IMR-90 (cell line): ENCODE data around the gene RGL1. TPM values are rescaled to one million over a fixed set of nuclear protein-coding genes. Genes with fewer than 3 reads are reported as not detected.
A peak's percentile ranks its signal among the peaks of the same experiment; 100 is the strongest.

Source experiments
- ATAC-seq: fragments of 200-7000 bp; cut with Tn5 transposase; 2 replicates; pipeline ENCODE4 v1.9.1; 2020; ENCODE audit warnings: low read depth, mild to moderate bottlenecking, moderate library complexity
- BruUV-seq: library from RNA; stranded (reverse); fragments of 400-500 nt; replicated peaks from 2 replicates; lab custom pipeline; 2021; lab: Mats Ljungman, UMichigan
- CTCF ChIA-PET: fragments of 300-600 bp; formaldehyde crosslinking; extraction: SDS; loops from one replicate; lab custom pipeline; 2021; ENCODE audit warnings: antibody characterized with exemption; lab: Yijun Ruan, JAX
- POLR2A ChIA-PET: fragments of 300-600 bp; sonication (Branson Sonifier 250); formaldehyde crosslinking; loops from one replicate; lab custom pipeline; 2022; ENCODE audit warnings: antibody characterized with exemption; ENCODE audit not compliant: unreplicated experiment; lab: Charles Lee
- DNase-seq: peaks from one replicate; pipeline ENCODE4 v3.0.0; 2013
- H2AFZ ChIP-seq: replicated peaks from 2 replicates; pipeline ENCODE3; 2013; ENCODE audit warnings: low read length, mild to moderate bottlenecking; ENCODE audit not compliant: poor library complexity
- H2AK5ac ChIP-seq: 2 replicates; pipeline ENCODE4 v1.6.1; 2013; ENCODE audit warnings: low read depth, low read length, inconsistent platforms
- H2AK9ac ChIP-seq: replicated peaks from 2 replicates; pipeline ENCODE3; 2013; ENCODE audit warnings: mild to moderate bottlenecking, low read depth, low read length, moderate library complexity; ENCODE audit not compliant: poor library complexity
- H2BK120ac ChIP-seq: 2 replicates; pipeline ENCODE4 v1.6.1; 2013; ENCODE audit warnings: low read depth, low read length, inconsistent platforms
- H2BK15ac ChIP-seq: 3 replicates; pipeline ENCODE4 v1.6.1; 2013; ENCODE audit warnings: low read depth, low read length, inconsistent platforms
- H2BK20ac ChIP-seq: 2 replicates; pipeline ENCODE4 v1.6.1; 2013; ENCODE audit warnings: low read depth, mild to moderate bottlenecking, inconsistent platforms, low read length, moderate library complexity
- H2BK5ac ChIP-seq: 2 replicates; pipeline ENCODE4 v1.6.1; 2013; ENCODE audit warnings: mild to moderate bottlenecking, low read depth, low read length, inconsistent platforms; ENCODE audit not compliant: poor library complexity, severe bottlenecking
- H3K14ac ChIP-seq: replicated peaks from 2 replicates; pipeline ENCODE4 v1.6.1; 2013; ENCODE audit warnings: low read depth, low read length, inconsistent platforms
- H3K18ac ChIP-seq: 2 replicates; pipeline ENCODE4 v1.6.1; 2013; ENCODE audit warnings: low read depth, low read length, control low read depth
- H3K23ac ChIP-seq: 2 replicates; pipeline ENCODE4 v1.6.1; 2013; ENCODE audit warnings: low read depth, low read length, inconsistent platforms
- H3K27ac ChIP-seq: 2 replicates; pipeline ENCODE4 v1.5.1; 2013; ENCODE audit warnings: mild to moderate bottlenecking, control low read depth, low read length; ENCODE audit not compliant: insufficient read depth
- H3K27me3 ChIP-seq: 2 replicates; pipeline ENCODE4 v1.6.1; 2013; ENCODE audit warnings: low read length; ENCODE audit not compliant: control insufficient read depth, insufficient read depth
- H3K36me3 ChIP-seq: 2 replicates; pipeline ENCODE4 v1.6.1; 2013; ENCODE audit warnings: low read length, mixed read lengths; ENCODE audit not compliant: control insufficient read depth, insufficient read depth
- H3K4ac ChIP-seq: 2 replicates; pipeline ENCODE4 v1.6.1; 2013; ENCODE audit warnings: low read depth, low read length, inconsistent platforms
- H3K4me1 ChIP-seq: 2 replicates; pipeline ENCODE4 v1.6.1; 2013; ENCODE audit warnings: low read length, mixed read lengths; ENCODE audit not compliant: control insufficient read depth, insufficient read depth
- H3K4me2 ChIP-seq: 2 replicates; pipeline ENCODE4 v1.6.1; 2013; ENCODE audit warnings: low read depth, mild to moderate bottlenecking, control low read depth, low read length, moderate library complexity
- H3K4me3 ChIP-seq: 2 replicates; pipeline ENCODE4 v1.5.1; 2013; ENCODE audit warnings: low read depth, mild to moderate bottlenecking, control low read depth, low read length, moderate library complexity; ENCODE audit not compliant: insufficient read depth
- H3K56ac ChIP-seq: 2 replicates; pipeline ENCODE4 v1.6.1; 2013; ENCODE audit warnings: low read length, inconsistent platforms; ENCODE audit not compliant: insufficient read depth; ENCODE audit errors: extremely low read depth
- H3K79me1 ChIP-seq, 2 experiments: 2 replicates each; pipeline ENCODE4 v1.6.1; 2013; ENCODE audit warnings: low read length in 2 of 2, inconsistent platforms in 1 of 2, low read depth in 1 of 2
- H3K9ac ChIP-seq: 2 replicates; pipeline ENCODE4 v1.6.1; 2013; ENCODE audit warnings: low read depth, low read length, control low read depth
- H3K9me1 ChIP-seq: 2 replicates; pipeline ENCODE4 v1.6.1; 2013; ENCODE audit warnings: low read length, inconsistent platforms; ENCODE audit not compliant: insufficient read depth
- H3K9me3 ChIP-seq: 2 replicates; pipeline ENCODE4 v1.6.1; 2013; ENCODE audit warnings: low read length; ENCODE audit not compliant: control insufficient read depth, insufficient read depth
- H4K20me1 ChIP-seq: 2 replicates; pipeline ENCODE4 v1.6.1; 2013; ENCODE audit warnings: low read length, inconsistent platforms; ENCODE audit not compliant: insufficient read depth
- H4K5ac ChIP-seq: 2 replicates; pipeline ENCODE4 v1.6.1; 2013; ENCODE audit warnings: mild to moderate bottlenecking, low read depth, low read length, control low read depth
- H4K8ac ChIP-seq, 2 experiments: 2 replicates each; pipeline ENCODE4 v1.6.1; 2013; ENCODE audit warnings: low read depth in 2 of 2, low read length in 2 of 2, control low read depth in 1 of 2, inconsistent platforms in 1 of 2
- H4K91ac ChIP-seq: 2 replicates; pipeline ENCODE4 v1.6.1; 2013; ENCODE audit warnings: low read depth, low read length, inconsistent platforms; ENCODE audit not compliant: insufficient read depth
- BHLHE40 ChIP-seq: fragments of 150-350 bp; IDR thresholded peaks from 2 replicates; pipeline ENCODE4 v1.6.1; 2016; ENCODE audit warnings: mild to moderate bottlenecking, low read depth, low read length
- CEBPB ChIP-seq: IDR thresholded peaks from 2 replicates; pipeline ENCODE4 v1.6.1; 2012; ENCODE audit warnings: low read depth, low read length, improper control_type of control experiment
- CTCF ChIP-seq: conservative IDR thresholded peaks from 2 replicates; pipeline ENCODE4 v1.5.1; 2012; ENCODE audit warnings: mild to moderate bottlenecking, low read depth, low read length, improper control_type of control experiment
- FOS ChIP-seq: fragments of 150-350 bp; IDR thresholded peaks from 2 replicates; pipeline ENCODE4 v1.6.1; 2016; ENCODE audit warnings: low read depth, low read length
- MAFK ChIP-seq: IDR thresholded peaks from 2 replicates; pipeline ENCODE4 v1.6.1; 2012; ENCODE audit warnings: low read depth, low read length, improper control_type of control experiment
- WGBS, 2 experiments: methylation state at CpG; one replicate each; pipeline versions ENCODE4 v1.1.5 to v1.1.7; 2013; ENCODE audit warnings: missing lambda C conversion rate in 2 of 2; ENCODE audit not compliant: insufficient read length in 1 of 2; ENCODE audit errors: extremely low coverage in 2 of 2; 5-methylcytosine and 5-hydroxymethylcytosine counted together
- dilution Hi-C: fragments of 300-500 bp; cut with HindIII; formaldehyde crosslinking; loops from one replicate; pipeline ENCODE4 v1.14.3; 2018; ENCODE audit warnings: low sequenced_read_pairs; ENCODE audit not compliant: unreplicated experiment
- in situ Hi-C: fragments of 300-500 bp; cut with MboI; formaldehyde crosslinking; loops from 3 replicates; pipeline ENCODE4 v1.14.3; 2019; ENCODE audit warnings: low sequenced_read_pairs, inconsistent platforms, mixed read lengths
- intact Hi-C: fragments of 100-400 bp; cut with micrococcal nuclease; formaldehyde crosslinking; loops from 2 replicates; pipeline ENCODE4 v1.10.0; 2022
- polyA plus RNA-seq, 3 experiments: library from polyadenylated mRNA; depleted of rRNA; stranded (reverse); fragments of >200 nt; gene quantifications; 2 replicates each; pipeline ENCODE4 v1.2.3, GENCODE V29; 2012; ENCODE audit warnings: low replicate concordance in 1 of 3
- total RNA-seq: library from RNA; depleted of rRNA; stranded (reverse); fragments of >200 nt; gene quantifications from 2 replicates; pipeline ENCODE4 v1.2.3, GENCODE V29; 2012

The RGL1 gene
- total and polyA plus RNA-seq, 2 of the 4 experiments (the other 2 are of a cell fraction): 4.7 to 7.5 TPM

DNA sequence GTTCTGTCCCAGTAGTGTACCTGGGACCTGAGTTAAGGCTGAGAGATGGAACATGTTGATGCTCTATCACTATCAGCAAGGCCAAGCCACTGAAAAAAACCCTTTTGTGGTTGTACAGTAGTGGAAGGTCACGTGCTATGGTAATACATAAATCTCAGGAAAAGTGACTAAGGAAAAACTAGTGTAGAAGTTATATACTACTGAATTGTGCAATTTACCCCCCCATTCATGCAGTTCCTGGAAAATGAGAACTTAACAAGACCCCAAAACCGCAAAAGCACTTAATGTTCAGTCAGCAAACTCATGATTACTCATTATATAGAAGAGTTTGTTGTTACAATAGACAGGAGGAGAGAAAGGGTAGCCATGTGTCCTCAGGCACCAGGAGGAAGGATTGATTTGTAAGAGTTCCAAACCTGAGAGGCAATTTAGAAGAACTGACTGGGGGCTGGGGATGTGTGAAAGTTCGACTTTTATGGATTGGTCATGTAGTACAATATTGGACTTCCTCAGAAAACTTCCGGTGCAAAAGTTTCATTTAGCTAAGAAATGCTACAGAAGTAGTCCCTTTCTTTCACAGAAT is 91.6 kb downstream of the RGL1 start:
- no peak overlapping the region for H4K91ac ChIP-seq
- peaks cover 14% of the 10 kb centered on the region for H3K36me3 ChIP-seq
- H3K14ac ChIP-seq: no peak overlapping the region
- DNase-seq (peak; percentile 49), ATAC-seq (no peak)
- H3K4me2 ChIP-seq: no peak overlapping the region
- H2BK20ac ChIP-seq: no peak overlapping the region
- WGBS, 2 experiments: no CpG with 5 or more reads among the region's 4 CpGs
- in situ Hi-C loops (no loop called here), dilution Hi-C loops (no loop called here), intact Hi-C loops (no loop called here)
- H2BK5ac ChIP-seq: no peak overlapping the region
- no peak overlapping the region for H4K5ac ChIP-seq
- H3K79me1 ChIP-seq: no peaks in the 10 kb centered on the region
- no peak overlapping the region for H3K23ac ChIP-seq
- H2AFZ ChIP-seq: no peak overlapping the region
- H3K56ac ChIP-seq: no peak overlapping the region
- H2BK15ac ChIP-seq: no peak overlapping the region
- H3K9me3 ChIP-seq: no peaks in the 10 kb centered on the region
- no peaks in the 10 kb centered on the region for H3K9me1 ChIP-seq
- no peak for TF ChIP-seq BHLHE40
- TF ChIP-seq FOS: no peak
- TF ChIP-seq MAFK: no peak
- no peak for TF ChIP-seq CTCF
- peak; percentile 41; the same call in 1 of the 2 replicates for TF ChIP-seq CEBPB
- ChIA-PET POLR2A (no interaction called here), CTCF (no interaction called here)
- no peak overlapping the region for H2AK5ac ChIP-seq
- no peaks in the 10 kb centered on the region for H3K27me3 ChIP-seq
- no peak overlapping the region for H3K27ac ChIP-seq
- H3K4me1 ChIP-seq: no peaks in the 10 kb centered on the region
- no peak overlapping the region for H2AK9ac ChIP-seq
- H4K8ac ChIP-seq: no peak overlapping the region
- no peak overlapping the region for H3K18ac ChIP-seq
- no TSS peak for BruUV-seq
- no peaks in the 10 kb centered on the region for H4K20me1 ChIP-seq
- H3K9ac ChIP-seq: no peak overlapping the region
- no peak overlapping the region for H3K4me3 ChIP-seq
- H3K4ac ChIP-seq: no peak overlapping the region
- H2BK120ac ChIP-seq: no peak overlapping the region
